Ishikawa (cell line): ENCODE measurements around the gene SLC22A13.

Source experiments
- CEBPB ChIP-seq: IDR thresholded peaks from 2 replicates; pipeline ENCODE4 v1.6.1; 2012
- CREB1 ChIP-seq: IDR thresholded peaks from 2 replicates; pipeline ENCODE4 v1.6.1; 2012; ENCODE audit warnings: low read depth
- RAD21 ChIP-seq: IDR thresholded peaks from 2 replicates; pipeline ENCODE4 v1.6.1; 2012; ENCODE audit warnings: low read depth
- TCF12 ChIP-seq: IDR thresholded peaks from 2 replicates; pipeline ENCODE4 v1.6.1; 2012; ENCODE audit warnings: low read depth
- TF ChIP-seq, protein P1 (sequence below): IDR thresholded peaks from 2 replicates; pipeline ENCODE4 v1.6.1; 2012
- TF ChIP-seq, protein P2 (sequence below): IDR thresholded peaks from 2 replicates; pipeline ENCODE4 v1.6.1; 2012; ENCODE audit warnings: low read depth, mild to moderate bottlenecking

DNA sequence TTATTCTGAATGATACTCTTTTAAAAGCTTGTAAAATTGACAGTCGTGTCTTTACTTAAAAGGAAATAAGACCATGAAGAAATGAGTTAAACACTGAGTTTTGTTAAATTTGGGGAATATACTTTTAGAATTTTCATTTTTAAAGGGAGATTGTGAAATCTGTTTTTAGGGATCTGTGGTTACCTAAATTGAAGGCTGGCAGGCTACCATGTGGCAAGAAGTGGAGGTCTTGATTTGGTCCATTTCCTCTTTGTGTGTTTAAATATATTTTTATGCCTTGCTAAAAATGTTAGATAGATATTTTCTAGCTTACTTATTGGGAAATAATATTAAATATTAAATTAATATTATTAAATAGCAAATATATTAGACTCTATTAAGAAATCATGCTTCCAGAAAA lies 36.6 kb upstream of the SLC22A13 start:
- no peak for TF ChIP-seq RAD21
- TF ChIP-seq, protein P1, sequence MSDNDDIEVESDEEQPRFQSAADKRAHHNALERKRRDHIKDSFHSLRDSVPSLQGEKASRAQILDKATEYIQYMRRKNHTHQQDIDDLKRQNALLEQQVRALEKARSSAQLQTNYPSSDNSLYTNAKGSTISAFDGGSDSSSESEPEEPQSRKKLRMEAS: no peak
- TF ChIP-seq CEBPB: no peak
- TF ChIP-seq, protein P2, sequence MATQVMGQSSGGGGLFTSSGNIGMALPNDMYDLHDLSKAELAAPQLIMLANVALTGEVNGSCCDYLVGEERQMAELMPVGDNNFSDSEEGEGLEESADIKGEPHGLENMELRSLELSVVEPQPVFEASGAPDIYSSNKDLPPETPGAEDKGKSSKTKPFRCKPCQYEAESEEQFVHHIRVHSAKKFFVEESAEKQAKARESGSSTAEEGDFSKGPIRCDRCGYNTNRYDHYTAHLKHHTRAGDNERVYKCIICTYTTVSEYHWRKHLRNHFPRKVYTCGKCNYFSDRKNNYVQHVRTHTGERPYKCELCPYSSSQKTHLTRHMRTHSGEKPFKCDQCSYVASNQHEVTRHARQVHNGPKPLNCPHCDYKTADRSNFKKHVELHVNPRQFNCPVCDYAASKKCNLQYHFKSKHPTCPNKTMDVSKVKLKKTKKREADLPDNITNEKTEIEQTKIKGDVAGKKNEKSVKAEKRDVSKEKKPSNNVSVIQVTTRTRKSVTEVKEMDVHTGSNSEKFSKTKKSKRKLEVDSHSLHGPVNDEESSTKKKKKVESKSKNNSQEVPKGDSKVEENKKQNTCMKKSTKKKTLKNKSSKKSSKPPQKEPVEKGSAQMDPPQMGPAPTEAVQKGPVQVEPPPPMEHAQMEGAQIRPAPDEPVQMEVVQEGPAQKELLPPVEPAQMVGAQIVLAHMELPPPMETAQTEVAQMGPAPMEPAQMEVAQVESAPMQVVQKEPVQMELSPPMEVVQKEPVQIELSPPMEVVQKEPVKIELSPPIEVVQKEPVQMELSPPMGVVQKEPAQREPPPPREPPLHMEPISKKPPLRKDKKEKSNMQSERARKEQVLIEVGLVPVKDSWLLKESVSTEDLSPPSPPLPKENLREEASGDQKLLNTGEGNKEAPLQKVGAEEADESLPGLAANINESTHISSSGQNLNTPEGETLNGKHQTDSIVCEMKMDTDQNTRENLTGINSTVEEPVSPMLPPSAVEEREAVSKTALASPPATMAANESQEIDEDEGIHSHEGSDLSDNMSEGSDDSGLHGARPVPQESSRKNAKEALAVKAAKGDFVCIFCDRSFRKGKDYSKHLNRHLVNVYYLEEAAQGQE: no peak
- no peak for TF ChIP-seq TCF12
- TF ChIP-seq CREB1: no peak
